NCI-H128 (cell line): ENCODE data around the gene MYLK3.

Experiments used
- DNase-seq: peaks from one replicate; lab custom pipeline; 2025; ENCODE audit not compliant: unreplicated experiment; lab: John Stamatoyannopoulos, UW

MYLK3 gene

GRCh38 chr16:46759309-46759708, 11.2 kb upstream of the MYLK3 start:
- no peak for DNase-seq

- no peak for DNase-seq
Observed at GRCh38 chr16:46757339-46758050, 9.4 kb upstream of the MYLK3 start.

- no peak for DNase-seq
Observed at GRCh38 chr16:46756772-46757171, 8.6 kb upstream of the MYLK3 start.

GRCh38 chr16:46753015-46753414, 4.9 kb upstream of the MYLK3 start:
- DNase-seq = no peak

DNA sequence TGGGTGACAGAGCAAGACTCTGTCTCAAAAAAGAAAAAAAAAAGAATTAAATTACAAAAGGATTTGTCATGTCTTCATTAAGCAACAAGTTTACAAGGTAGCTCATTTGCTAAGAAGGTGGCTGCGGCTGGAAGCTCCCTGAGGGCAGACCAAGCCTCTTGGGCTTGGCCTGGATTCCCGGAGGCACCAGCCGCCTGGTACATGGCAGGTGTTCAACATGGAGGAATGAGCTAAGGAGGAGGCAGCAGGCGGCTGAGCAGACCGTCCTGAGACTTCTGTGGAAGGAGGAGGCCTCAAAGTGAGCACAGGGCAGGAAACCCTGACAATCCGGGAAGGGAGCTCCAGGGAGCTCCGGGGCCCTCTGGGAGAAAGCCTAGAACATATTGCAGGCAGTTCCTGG, 3.2 kb upstream of the MYLK3 start:
- DNase-seq = no peak

- DNase-seq = no peak
Observed at GRCh38 chr16:46748775-46749705, 896 bp upstream of the MYLK3 start.

DNA sequence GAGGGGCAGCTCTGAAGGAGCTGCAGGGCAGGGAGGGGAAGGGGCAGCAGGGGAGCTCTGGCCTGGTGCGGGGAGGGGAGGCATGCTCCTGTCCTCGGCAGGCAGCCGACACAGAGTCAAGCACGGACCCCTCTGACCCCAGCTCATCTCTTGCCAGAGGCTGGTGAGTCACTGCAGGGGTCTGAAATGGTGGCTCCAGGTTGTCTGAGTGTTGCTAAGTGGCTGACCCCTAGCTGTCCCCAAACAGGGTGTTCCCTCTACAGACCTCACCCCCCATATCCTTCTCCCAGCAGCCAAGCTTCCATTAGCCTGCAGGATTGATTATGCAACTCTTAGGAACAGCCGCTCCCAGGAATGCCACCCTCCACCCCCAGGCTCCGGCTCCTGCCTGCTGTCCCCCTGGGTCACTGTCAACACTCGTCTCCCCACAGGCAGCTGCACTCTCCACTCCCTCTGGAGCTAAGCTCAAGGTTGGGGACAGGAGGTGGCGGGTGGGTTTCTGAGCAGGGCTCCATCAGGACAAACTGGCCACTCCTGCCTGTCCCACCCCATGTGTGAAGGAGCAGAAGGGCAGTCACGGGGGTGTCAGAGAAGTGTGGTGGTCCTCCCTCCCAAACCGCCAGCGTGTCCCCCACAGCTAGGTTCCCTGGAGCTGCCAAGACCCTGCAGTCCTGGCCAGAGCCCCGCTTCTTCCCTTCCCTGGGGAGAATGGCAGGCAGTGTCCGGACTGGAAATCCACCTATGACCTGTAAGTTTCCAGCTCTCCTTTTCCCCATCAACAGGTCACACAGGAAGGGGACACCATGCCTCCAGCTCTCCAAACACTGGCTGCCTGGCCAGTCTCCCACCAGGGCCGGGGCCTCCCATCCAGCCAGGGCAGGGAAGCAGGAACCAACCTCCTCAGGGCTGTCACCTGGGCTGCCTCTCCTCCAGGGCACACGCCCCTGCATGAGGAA, 1.0 kb downstream of the MYLK3 start:
- DNase-seq = no peak

- no peak for DNase-seq
Observed at GRCh38 chr16:46745617-46746016, 2.5 kb downstream of the MYLK3 start.

GRCh38 chr16:46743232-46743719, 4.9 kb downstream of the MYLK3 start:
- no peak for DNase-seq

DNA sequence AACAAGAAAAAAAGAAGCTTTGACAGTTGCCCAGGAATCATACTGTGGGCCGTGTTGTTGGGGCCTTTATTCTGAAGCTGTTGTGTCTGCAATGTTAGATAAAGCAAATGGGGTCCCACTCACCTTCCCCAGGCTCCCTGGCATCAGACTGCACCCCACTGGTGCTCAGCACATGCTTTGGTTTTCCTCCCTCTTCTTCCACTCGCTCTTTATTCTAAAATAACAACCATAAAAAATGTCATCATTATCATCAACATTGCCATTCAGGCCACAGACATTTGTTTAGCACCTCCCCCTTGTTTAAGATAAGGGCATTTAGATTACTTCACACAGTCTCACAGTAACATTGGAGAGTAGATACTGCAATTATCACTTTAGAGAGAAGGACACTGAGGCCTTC, 8.2 kb downstream of the MYLK3 start:
- no peak for DNase-seq

DNA sequence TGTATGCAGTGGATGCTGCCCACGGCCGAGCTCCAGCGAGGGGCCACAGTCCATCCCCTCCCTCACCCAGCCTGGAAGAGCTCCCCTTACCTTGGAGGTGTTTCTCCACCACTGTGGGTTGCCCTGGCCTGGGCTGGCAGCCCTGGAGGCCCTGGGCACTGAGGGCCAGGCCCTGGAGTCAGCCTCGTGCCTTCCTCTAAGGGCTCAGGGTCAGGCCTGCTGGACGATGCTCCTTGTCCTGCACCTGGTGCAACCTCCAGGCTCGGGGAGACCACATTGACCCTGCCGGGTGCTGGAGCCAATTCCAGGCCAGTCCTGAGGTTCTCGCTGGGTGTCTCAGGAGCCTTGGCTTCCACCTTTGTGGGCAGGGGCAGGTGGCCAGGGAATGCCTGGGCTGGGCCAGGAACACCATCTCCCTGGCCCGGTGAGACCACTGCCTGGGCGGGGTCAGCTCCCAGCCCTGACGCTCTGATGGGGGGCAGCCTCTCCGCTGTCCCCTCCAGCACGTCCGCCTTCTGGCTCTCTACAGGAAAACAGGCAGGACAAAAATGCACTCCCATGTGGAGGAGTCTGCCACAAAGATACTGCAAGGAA, 10.4 kb downstream of the MYLK3 start:
- no peak for DNase-seq

- no peak for DNase-seq
Observed at GRCh38 chr16:46736695-46737094, 11.4 kb downstream of the MYLK3 start.

- DNase-seq = no peak
Observed at GRCh38 chr16:46733319-46733830, 14.8 kb downstream of the MYLK3 start.

GRCh38 chr16:46732561-46732960, 15.6 kb downstream of the MYLK3 start:
- DNase-seq = no peak

DNA sequence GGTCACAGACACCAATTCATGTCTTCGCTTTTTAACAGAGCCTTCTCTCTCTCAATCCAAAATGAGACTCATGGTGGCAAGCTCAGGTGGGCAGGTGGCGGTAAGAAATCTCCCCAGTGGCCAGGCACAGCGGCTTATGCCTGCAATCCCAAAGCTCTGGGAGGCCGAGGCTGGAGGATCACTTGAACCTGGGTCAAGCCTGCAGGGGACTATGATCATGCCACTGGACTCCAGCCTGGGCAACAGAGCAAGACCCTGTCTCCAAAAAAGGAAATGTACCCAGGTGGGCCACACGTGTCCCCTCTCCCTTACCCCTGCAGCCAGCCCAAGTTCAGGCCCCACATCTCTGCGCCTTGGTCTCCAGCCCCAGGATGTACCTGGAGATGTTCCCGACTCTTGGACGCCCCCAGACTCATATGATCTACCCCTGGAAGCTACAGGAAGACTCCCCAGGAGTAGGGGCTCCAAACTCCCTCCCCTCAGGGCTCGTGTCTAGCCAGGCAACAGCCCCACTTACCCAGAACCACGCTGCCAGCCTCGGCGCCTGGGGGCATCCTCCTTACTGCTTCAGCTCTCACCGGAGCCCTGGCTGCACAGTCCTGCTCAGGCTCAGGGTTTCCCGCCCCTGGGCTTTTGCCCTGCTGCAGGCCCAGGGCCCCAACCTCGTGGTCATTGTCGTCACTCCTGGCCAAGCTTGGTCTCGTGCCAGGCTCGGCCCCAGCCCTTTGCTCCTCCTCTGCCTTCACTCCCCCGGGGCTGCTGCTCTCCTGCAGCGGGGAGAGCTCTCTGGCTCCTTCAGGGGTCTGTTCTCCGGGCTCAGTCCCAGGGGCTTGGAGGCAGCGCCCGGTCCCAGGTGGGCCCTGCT, 16.2 kb downstream of the MYLK3 start:
- no peak for DNase-seq

- DNase-seq = no peak
Observed at GRCh38 chr16:46730801-46731690, 17.1 kb downstream of the MYLK3 start.

DNA sequence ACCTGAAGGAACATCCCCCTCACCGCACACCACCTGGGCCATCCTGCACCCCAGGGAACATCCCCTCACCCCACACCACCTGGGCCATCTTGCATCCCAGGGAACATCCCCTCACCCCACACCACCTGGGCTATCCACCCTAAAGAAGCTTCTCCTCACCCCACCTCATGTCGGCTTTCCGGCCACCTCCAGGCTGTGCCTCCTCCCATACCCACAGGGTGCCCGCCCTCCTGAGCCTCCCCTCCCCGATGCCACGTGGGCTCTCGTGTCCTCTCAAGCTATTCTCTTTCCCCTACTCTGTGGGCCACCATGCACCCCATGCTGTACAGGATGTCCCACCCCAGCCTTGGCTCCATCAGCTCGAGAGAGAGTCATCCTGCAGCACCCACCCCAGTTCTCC, 18.0 kb downstream of the MYLK3 start:
- DNase-seq = no peak

DNA sequence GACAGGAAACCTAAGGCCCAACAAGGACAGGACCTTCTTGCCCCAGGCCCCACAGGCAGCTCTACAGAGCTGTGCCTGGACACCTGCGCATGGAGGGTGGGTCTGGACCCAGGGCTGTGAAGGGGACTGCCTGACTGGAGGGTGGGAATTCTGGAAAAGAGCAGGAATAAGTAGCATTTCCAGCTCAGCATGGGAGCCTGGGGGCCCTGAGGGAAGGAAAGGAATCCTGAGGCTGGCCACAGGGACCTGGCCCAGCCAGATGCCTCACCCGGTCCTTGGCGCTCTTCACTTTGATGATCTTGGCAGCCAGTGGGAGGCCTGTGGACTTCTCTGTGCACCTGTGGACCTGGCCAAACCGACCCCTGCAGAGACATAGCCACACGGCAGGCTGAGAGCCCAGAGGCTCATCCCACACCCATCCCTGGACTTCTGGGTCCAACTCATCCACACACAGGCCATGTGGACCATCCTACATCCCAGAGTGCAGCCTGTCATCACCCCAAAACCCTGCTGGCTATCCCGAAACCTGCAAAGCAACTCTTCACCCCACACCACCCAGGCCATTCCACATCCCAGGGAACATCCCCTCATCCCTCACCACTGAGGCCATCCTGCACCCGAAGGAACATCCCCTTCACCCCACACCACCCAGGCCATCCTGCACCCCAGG, 18.7 kb downstream of the MYLK3 start:
- no peak for DNase-seq
